ENCODE data around the gene CTDSPL.

- TF ChIP-seq CTCF (IDR thresholded peaks at IDR 0.05), result no peak
- no peak for TF ChIP-seq REST (IDR thresholded peaks at IDR 0.05; ENCODE audit: insufficient read depth in 1 of 2, low read depth in 2 of 2, low read length in 1 of 2)
- TF ChIP-seq SIN3A (IDR thresholded peaks at IDR 0.05; ENCODE audit: borderline replicate concordance, insufficient read depth, low read depth, low read length), result no peak
Measured at GRCh38 chr3:37941608-37942508, 80.2 kb downstream of the CTDSPL start.
